ENCODE results near the gene KRT76.

KRT76 gene

GRCh38 chr12:52776913-52777395 is at the start of gene KRT76:
Gene KRT76, minus strand, starts transcription at chr12:52777345. Its CDS starts 54 bp downstream, at chr12:52777291.
- Mint-ChIP-seq H3K36me3 (ENCODE audit: low read depth) (no peaks in the 10 kb centered on the region), H3K9me3 (no peaks in the 10 kb centered on the region), H3K4me3 (no peak within 1 kb of the TSS), H3K27ac (no peak within 1 kb of the TSS), H3K27me3 (ENCODE audit: low read depth) (peaks cover 12% of the 10 kb centered on the region), H3K4me1 (ENCODE audit: low read depth) (no peaks in the 10 kb centered on the region)

GRCh38 chr12:52825961-52826360 is 48.8 kb upstream of the KRT76 start:
- no peaks in the 10 kb centered on the region for H3K4me1 Mint-ChIP-seq (ENCODE audit: low read depth)
- no peaks in the 10 kb centered on the region for H3K27me3 Mint-ChIP-seq (ENCODE audit: low read depth)
- H3K4me3 Mint-ChIP-seq: no peak overlapping the region
- no peaks in the 10 kb centered on the region for H3K36me3 Mint-ChIP-seq (ENCODE audit: low read depth)
- H3K9me3 Mint-ChIP-seq: no peaks in the 10 kb centered on the region
- H3K27ac Mint-ChIP-seq: no peak overlapping the region

DNA sequence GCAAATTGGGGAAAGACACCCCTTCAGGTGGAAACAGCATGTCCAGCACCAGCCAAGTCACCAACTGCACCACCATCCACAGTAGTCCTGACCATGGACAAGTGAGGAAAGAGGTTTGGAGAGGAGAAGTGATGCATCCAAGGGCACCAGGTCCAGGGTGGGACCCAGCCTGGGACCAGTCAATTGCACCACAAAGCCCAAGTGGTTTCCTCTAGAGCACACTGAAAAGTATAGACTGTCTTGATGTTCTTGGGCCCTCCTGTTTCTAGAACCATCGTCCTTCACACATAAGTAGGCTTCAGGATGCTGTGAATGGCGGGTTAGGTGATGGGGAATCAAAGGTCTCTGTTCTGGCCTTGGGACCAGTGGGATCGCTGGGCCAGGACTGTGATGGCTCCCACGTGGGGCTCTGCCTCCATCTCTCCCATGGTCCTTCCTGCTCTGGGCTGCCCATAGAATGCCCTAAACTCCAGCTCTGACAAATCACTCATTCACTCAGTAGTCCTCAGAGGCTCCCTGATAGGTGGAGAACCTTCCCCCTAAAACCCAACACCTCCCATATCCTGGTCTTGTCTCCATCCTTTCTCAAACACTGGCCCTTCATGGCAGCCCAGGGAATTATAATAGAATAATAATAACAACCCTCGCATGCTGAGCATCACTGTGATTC is 47.7 kb upstream of the KRT76 start:
- H3K27ac Mint-ChIP-seq: no peak overlapping the region
- H3K36me3 Mint-ChIP-seq (ENCODE audit: low read depth): no peaks in the 10 kb centered on the region
- H3K9me3 Mint-ChIP-seq: no peaks in the 10 kb centered on the region
- no peak overlapping the region for H3K4me3 Mint-ChIP-seq
- H3K4me1 Mint-ChIP-seq (ENCODE audit: low read depth): no peaks in the 10 kb centered on the region
- no peaks in the 10 kb centered on the region for H3K27me3 Mint-ChIP-seq (ENCODE audit: low read depth)

DNA sequence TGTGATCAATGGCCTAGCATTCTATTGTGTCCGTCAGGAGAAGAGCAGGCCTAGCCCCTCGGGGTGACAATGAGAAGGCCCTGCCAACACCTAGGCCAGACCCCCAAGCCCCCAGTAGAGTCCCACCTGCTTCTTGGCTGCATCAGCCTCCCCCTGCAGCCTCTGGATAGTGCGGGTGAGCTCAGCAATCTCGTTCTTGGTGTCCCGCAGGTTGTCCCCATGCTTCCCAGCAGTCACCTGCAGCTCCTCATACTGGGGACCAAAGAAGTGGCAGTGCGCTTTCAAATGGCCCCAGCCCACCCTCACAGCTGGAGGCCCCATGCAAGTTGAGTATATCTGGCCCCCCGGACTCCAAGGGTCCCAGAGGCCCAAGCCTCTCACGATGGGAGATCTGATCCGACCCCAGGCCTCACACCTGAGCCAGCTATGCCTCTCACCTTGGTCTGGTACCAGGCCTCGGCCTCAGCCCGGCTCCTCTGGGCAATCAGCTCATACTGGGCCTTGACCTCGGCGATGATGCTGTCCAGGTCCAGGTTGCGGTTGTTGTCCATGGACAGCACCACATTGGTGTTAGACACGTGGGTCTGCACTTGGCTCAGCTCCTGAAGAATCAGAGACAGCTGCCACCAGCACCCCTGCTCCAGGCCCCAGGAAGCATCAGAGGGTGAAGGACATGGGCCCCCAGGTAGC is 46.8 kb upstream of the KRT76 start:
- Mint-ChIP-seq H3K4me1 (ENCODE audit: low read depth) (no peaks in the 10 kb centered on the region), H3K27ac (no peak overlapping the region), H3K9me3 (no peaks in the 10 kb centered on the region)

GRCh38 chr12:52822771-52823510 is 45.8 kb upstream of the KRT76 start:
- Mint-ChIP-seq H3K4me3 (no peak overlapping the region), H3K9me3 (no peaks in the 10 kb centered on the region), H3K27ac (no peak overlapping the region), H3K36me3 (ENCODE audit: low read depth) (no peaks in the 10 kb centered on the region), H3K27me3 (ENCODE audit: low read depth) (no peaks in the 10 kb centered on the region), H3K4me1 (ENCODE audit: low read depth) (no peaks in the 10 kb centered on the region)

More for the DNA sequence above, 46.8 kb upstream of the KRT76 start:
- Mint-ChIP-seq H3K4me3 (no peak overlapping the region), H3K27me3 (ENCODE audit: low read depth) (no peaks in the 10 kb centered on the region), H3K36me3 (ENCODE audit: low read depth) (no peaks in the 10 kb centered on the region)

- no peak overlapping the region for H3K4me3 Mint-ChIP-seq
- no peaks in the 10 kb centered on the region for H3K27me3 Mint-ChIP-seq (ENCODE audit: low read depth)
- no peaks in the 10 kb centered on the region for H3K4me1 Mint-ChIP-seq (ENCODE audit: low read depth)
- H3K9me3 Mint-ChIP-seq: no peaks in the 10 kb centered on the region
- no peaks in the 10 kb centered on the region for H3K36me3 Mint-ChIP-seq (ENCODE audit: low read depth)
- H3K27ac Mint-ChIP-seq: no peak overlapping the region
Observed at GRCh38 chr12:52821826-52822660, 44.9 kb upstream of the KRT76 start.

DNA sequence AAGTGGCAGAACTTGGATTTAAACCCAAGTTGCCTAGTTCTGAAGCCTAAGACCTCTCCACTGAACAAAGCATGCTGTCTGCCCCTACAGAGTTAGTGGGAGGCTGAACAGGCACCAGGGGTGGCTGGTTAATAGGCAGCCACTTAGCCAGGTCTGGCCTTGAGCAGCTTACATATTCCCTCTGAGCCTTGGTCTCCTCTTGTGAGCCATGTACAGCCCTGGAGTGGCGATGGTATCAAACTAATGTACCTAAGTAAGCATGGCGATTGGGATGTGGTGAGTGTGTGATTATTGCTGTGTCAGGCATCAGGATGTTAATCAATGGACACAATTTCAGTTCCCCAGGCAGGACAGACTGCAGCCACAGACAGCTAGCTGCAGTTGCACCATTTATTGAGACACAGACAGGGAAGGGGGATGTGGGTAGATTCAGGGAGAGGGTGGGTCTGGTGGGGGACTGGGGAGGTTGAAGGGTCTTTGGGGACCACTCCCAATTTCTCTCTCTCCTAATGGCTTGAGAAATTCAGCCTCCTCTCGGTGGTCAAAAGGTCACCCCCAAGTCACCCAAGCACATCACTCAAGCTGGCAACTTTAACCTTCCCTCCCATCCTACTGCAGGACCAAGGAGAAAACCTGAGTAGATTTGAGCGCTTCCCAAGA is 44.1 kb upstream of the KRT76 start:
- Mint-ChIP-seq H3K36me3 (ENCODE audit: low read depth) (no peaks in the 10 kb centered on the region), H3K27ac (no peak overlapping the region), H3K27me3 (ENCODE audit: low read depth) (no peaks in the 10 kb centered on the region), H3K4me3 (no peak overlapping the region), H3K9me3 (no peaks in the 10 kb centered on the region), H3K4me1 (ENCODE audit: low read depth) (no peaks in the 10 kb centered on the region)

DNA sequence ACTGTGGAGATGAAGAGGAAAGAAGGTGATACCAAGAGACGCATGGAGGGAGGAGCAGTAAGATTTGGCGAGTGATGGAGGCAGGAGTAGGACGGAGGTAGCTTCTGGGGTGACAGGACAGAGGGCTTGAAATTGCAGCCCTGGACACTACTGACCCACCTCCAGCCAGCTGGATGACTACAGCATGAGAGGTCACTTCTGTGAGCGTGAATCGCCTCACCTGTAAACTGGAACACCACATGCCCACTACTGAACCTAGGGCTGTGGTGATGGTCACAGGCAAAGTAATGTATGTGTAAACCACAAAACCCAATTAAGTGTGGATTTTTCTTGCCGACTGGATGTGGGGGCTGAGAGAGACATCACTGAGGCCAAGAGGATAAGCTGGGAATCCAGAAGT is 43.4 kb upstream of the KRT76 start:
- Mint-ChIP-seq H3K4me1 (ENCODE audit: low read depth) (no peaks in the 10 kb centered on the region), H3K4me3 (no peak overlapping the region), H3K27me3 (ENCODE audit: low read depth) (no peaks in the 10 kb centered on the region), H3K9me3 (no peaks in the 10 kb centered on the region), H3K27ac (no peak overlapping the region), H3K36me3 (ENCODE audit: low read depth) (no peaks in the 10 kb centered on the region)

GRCh38 chr12:52819731-52820510 is 42.8 kb upstream of the KRT76 start:
- Mint-ChIP-seq H3K36me3 (ENCODE audit: low read depth) (no peaks in the 10 kb centered on the region), H3K27me3 (ENCODE audit: low read depth) (no peaks in the 10 kb centered on the region), H3K9me3 (no peaks in the 10 kb centered on the region), H3K4me3 (no peak overlapping the region), H3K4me1 (ENCODE audit: low read depth) (no peaks in the 10 kb centered on the region), H3K27ac (no peak overlapping the region)

DNA sequence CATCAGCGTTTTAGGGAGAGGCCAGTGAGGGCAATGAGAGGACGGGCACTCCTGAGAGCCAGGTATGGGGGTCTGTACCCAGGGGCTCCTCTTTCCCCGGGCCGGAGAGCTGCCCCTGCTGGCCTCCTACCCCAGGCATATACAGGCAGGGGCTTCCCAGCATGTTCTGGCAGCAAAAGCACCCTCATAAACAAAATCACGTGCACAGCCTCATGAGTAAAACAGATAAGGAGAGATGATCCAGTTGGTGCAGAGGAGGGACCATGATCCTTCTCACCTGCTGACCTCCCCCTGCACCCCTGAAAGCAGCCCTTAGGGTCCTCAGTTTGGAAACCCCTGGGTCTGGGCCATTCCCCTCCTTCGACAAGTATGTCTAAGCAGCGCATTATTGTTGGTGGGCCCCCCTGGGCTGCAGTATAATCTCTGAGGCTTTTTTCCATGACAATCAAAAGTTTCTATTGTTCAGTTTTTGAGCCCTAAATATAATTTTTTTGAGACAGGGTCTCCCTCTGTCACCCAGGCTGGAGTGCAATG is 41.8 kb upstream of the KRT76 start:
- H3K27me3 Mint-ChIP-seq (ENCODE audit: low read depth): no peaks in the 10 kb centered on the region
- H3K9me3 Mint-ChIP-seq: no peaks in the 10 kb centered on the region
- H3K36me3 Mint-ChIP-seq (ENCODE audit: low read depth): no peaks in the 10 kb centered on the region
- no peaks in the 10 kb centered on the region for H3K4me1 Mint-ChIP-seq (ENCODE audit: low read depth)
- H3K4me3 Mint-ChIP-seq: no peak overlapping the region
- H3K27ac Mint-ChIP-seq: no peak overlapping the region

DNA sequence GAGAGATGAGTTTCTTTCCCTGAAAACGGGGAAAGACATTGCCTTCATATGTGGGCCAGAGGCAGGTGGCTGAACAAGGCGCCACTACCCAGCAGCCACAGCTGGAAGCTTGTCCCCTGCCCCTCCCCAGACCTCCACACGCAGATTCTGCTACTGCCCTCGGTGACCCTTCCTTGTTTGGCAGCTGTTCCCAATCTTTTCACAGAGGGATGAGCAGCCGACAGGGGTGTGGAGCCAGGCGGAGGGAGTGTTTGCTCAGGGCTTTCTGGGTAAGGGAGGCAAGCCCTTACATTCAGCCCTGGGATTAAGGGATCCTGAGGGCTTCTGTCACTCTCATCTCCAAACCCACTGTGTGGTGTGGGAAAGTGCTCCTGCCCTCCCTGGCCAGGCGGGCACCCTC is 41.2 kb upstream of the KRT76 start:
- Mint-ChIP-seq H3K27ac (no peak overlapping the region), H3K4me3 (no peak overlapping the region), H3K27me3 (ENCODE audit: low read depth) (no peaks in the 10 kb centered on the region), H3K9me3 (no peaks in the 10 kb centered on the region), H3K36me3 (ENCODE audit: low read depth) (no peaks in the 10 kb centered on the region), H3K4me1 (ENCODE audit: low read depth) (no peaks in the 10 kb centered on the region)

- H3K4me3 Mint-ChIP-seq: no peak overlapping the region
- no peaks in the 10 kb centered on the region for H3K27me3 Mint-ChIP-seq (ENCODE audit: low read depth)
- H3K4me1 Mint-ChIP-seq (ENCODE audit: low read depth): no peaks in the 10 kb centered on the region
- H3K27ac Mint-ChIP-seq: no peak overlapping the region
- H3K9me3 Mint-ChIP-seq: no peaks in the 10 kb centered on the region
- no peaks in the 10 kb centered on the region for H3K36me3 Mint-ChIP-seq (ENCODE audit: low read depth)
Observed at GRCh38 chr12:52817699-52818238, 40.6 kb upstream of the KRT76 start.
